ENCODE data around the gene SLC25A12.

GRCh38 chr2:171814174-171814573, 79.9 kb downstream of the SLC25A12 start:
- TF ChIP-seq CTCF (IDR thresholded peaks at IDR 0.05) (no peak), POLR2A (IDR thresholded peaks at IDR 0.05) (no peak), POLR2AphosphoS5 (IDR thresholded peaks at IDR 0.05) (no peak)
